ENCODE results near the gene IKBIP.
"Not testable (repeated sequence)": the region's sequence is repeated elsewhere in the genome, so short reads cannot be mapped to it uniquely, and the experiment has no call there.

Gene IKBIP

GRCh38 chr12:98576795-98577194 lies 67.8 kb downstream of the IKBIP start:
- DNase-seq: not testable (repeated sequence)

GRCh38 chr12:98575013-98575412 lies 69.6 kb downstream of the IKBIP start:
- no peak for DNase-seq
